ENCODE data around the gene TNFRSF6B.

TNFRSF6B gene

GRCh38 chr20:63698739-63699465 is 2.5 kb downstream of the TNFRSF6B start:
- no peak for DNase-seq

GRCh38 chr20:63699466-63700198 is 3.2 kb downstream of the TNFRSF6B start:
- DNase-seq: no peak

GRCh38 chr20:63700199-63701050 is 4.0 kb downstream of the TNFRSF6B start:
- no peak for DNase-seq

- DNase-seq: no peak
Measured at GRCh38 chr20:63701051-63701328, 4.5 kb downstream of the TNFRSF6B start.

GRCh38 chr20:63701329-63702035 is 5.0 kb downstream of the TNFRSF6B start:
- no peak for DNase-seq

GRCh38 chr20:63702036-63702665 is 5.7 kb downstream of the TNFRSF6B start:
- no peak for DNase-seq

GRCh38 chr20:63702751-63703470 is 6.5 kb downstream of the TNFRSF6B start:
- DNase-seq: no peak

GRCh38 chr20:63703471-63703975 is 7.1 kb downstream of the TNFRSF6B start:
- no peak for DNase-seq

- DNase-seq: no peak
Measured at GRCh38 chr20:63703976-63704748, 7.7 kb downstream of the TNFRSF6B start.

GRCh38 chr20:63704749-63705117 is 8.3 kb downstream of the TNFRSF6B start:
- DNase-seq: no peak

GRCh38 chr20:63705232-63706026 is 9.0 kb downstream of the TNFRSF6B start:
- no peak for DNase-seq

- DNase-seq: no peak
Measured at GRCh38 chr20:63706027-63706695, 9.7 kb downstream of the TNFRSF6B start.

- DNase-seq: peak; percentile 66
Measured at GRCh38 chr20:63706852-63707557, 10.6 kb downstream of the TNFRSF6B start.

GRCh38 chr20:63707558-63708300 is 11.3 kb downstream of the TNFRSF6B start, which contains the start of the genes ARFRP1 and ZGPAT:
Gene ARFRP1 (minus strand): TSS chr20:63707976. CDS start chr20:63707091, 885 bp downstream.
Gene ZGPAT (plus strand): TSS chr20:63708039. CDS start chr20:63708581, 542 bp downstream.
- peak; percentile 94 for DNase-seq

- DNase-seq: peak; percentile 21
Measured at GRCh38 chr20:63708301-63709148, 12.1 kb downstream of the TNFRSF6B start.

- DNase-seq: no peak
Measured at GRCh38 chr20:63709149-63709527, 12.7 kb downstream of the TNFRSF6B start.
